SU-DHL-6 (cell line): ENCODE measurements around the gene PRR33.

Source experiments
- H2AFZ ChIP-seq: fragments of 200-600 bp; sonication (generic); 2 replicates; pipeline ENCODE4 v1.6.1; 2014; ENCODE audit warnings: low read depth, mild to moderate bottlenecking, moderate library complexity, mixed read lengths, antibody characterized with exemption, low read length; ENCODE audit not compliant: severe bottlenecking
- H3F3A ChIP-seq: fragments of 200-600 bp; shearing (Covaris generic); 2 replicates; pipeline ENCODE4 v1.6.0; 2016; ENCODE audit warnings: antibody characterized with exemption, mild to moderate bottlenecking; ENCODE audit not compliant: insufficient read depth
- H3K27ac ChIP-seq: fragments of 200-600 bp; sonication (generic); 2 replicates; pipeline ENCODE4 v1.5.1; 2016; ENCODE audit warnings: low read depth, mild to moderate bottlenecking, low read length, moderate library complexity, mixed read lengths
- H3K27me3 ChIP-seq: fragments of 200-600 bp; sonication (generic), shearing (Covaris generic); 2 replicates; pipeline ENCODE4 v1.6.0; 2014; ENCODE audit warnings: mild to moderate bottlenecking, low read length
- H3K36me3 ChIP-seq: fragments of 200-600 bp; sonication (generic); 2 replicates; pipeline ENCODE4 v1.6.1; 2014; ENCODE audit warnings: mild to moderate bottlenecking, low read length, mixed read lengths
- H3K4me2 ChIP-seq: fragments of 300-600, 200-600 bp; shearing (Covaris generic), sonication (generic); 2 replicates; pipeline ENCODE4 v1.6.0; 2014; ENCODE audit warnings: low read length, low read depth, mild to moderate bottlenecking; ENCODE audit not compliant: poor library complexity, severe bottlenecking
- H3K4me3 ChIP-seq: fragments of 200-600 bp; sonication (generic); 2 replicates; pipeline ENCODE4 v1.5.1; 2014; ENCODE audit warnings: antibody characterized with exemption, low read length, mild to moderate bottlenecking, mixed read lengths; ENCODE audit not compliant: insufficient read depth, poor library complexity, severe bottlenecking
- H3K79me2 ChIP-seq: fragments of 200-600 bp; sonication (generic); 2 replicates; pipeline ENCODE4 v1.6.1; 2014; ENCODE audit warnings: mild to moderate bottlenecking, low read length, moderate library complexity; ENCODE audit not compliant: insufficient read depth
- H3K9ac ChIP-seq: fragments of 200-600 bp; sonication (generic); 2 replicates; pipeline ENCODE4 v1.7.0; 2014; ENCODE audit warnings: mild to moderate bottlenecking, low read length
- H3K9me2 ChIP-seq: fragments of 200-600 bp; sonication (generic); replicated peaks from 2 replicates; pipeline ENCODE4 v1.6.1; 2014; ENCODE audit warnings: low read length; ENCODE audit not compliant: insufficient read depth
- H3K9me3 ChIP-seq: fragments of 200-600 bp; sonication (generic); 2 replicates; pipeline ENCODE4 v1.6.1; 2014; ENCODE audit warnings: low read length, mixed read lengths; ENCODE audit not compliant: insufficient read depth
- H4K20me1 ChIP-seq: fragments of 200-600 bp; sonication (generic); 2 replicates; pipeline ENCODE4 v1.6.1; 2014; ENCODE audit warnings: low read depth, mild to moderate bottlenecking, antibody characterized with exemption, low read length, moderate library complexity, mixed read lengths
- CTCF ChIP-seq: fragments of 200-600 bp; sonication (generic); IDR thresholded peaks from one replicate; pipeline ENCODE4 v1.5.1; 2017; ENCODE audit warnings: antibody characterized with exemption, mild to moderate bottlenecking, low read length, moderate library complexity; ENCODE audit not compliant: insufficient read depth, poor library complexity, severe bottlenecking
- EZH2phosphoT487 ChIP-seq: fragments of 200-600 bp; sonication (generic), shearing (Covaris generic); conservative IDR thresholded peaks from 2 replicates; pipeline ENCODE4 v1.6.1; 2018; ENCODE audit warnings: mild to moderate bottlenecking, antibody characterized with exemption, low read length, moderate library complexity, mixed read lengths

PRR33 gene

GRCh38 chr11:1912289-1912878 lies 20.7 kb upstream of the PRR33 start:
- no peaks in the 10 kb centered on the region for H3K27me3 ChIP-seq
- H3K27ac ChIP-seq = no peak overlapping the region
- H3K9me3 ChIP-seq = no peaks in the 10 kb centered on the region
- no peak overlapping the region for H3K9ac ChIP-seq
- H3K79me2 ChIP-seq = no peaks in the 10 kb centered on the region
- no peak overlapping the region for H2AFZ ChIP-seq
- no peak for TF ChIP-seq EZH2phosphoT487
- no peak for TF ChIP-seq CTCF
- H3K4me3 ChIP-seq = no peak overlapping the region
- no peak overlapping the region for H3K4me2 ChIP-seq
- H3K9me2 ChIP-seq = no peaks in the 10 kb centered on the region
- H4K20me1 ChIP-seq = no peaks in the 10 kb centered on the region
- no peaks in the 10 kb centered on the region for H3K36me3 ChIP-seq
- no peaks in the 10 kb centered on the region for H3F3A ChIP-seq

- no peaks in the 10 kb centered on the region for H3F3A ChIP-seq
- no peaks in the 10 kb centered on the region for H3K79me2 ChIP-seq
- H2AFZ ChIP-seq = no peak overlapping the region
- no peaks in the 10 kb centered on the region for H3K36me3 ChIP-seq
- H3K27me3 ChIP-seq = no peaks in the 10 kb centered on the region
- H3K27ac ChIP-seq = no peak overlapping the region
- H3K9me2 ChIP-seq = no peaks in the 10 kb centered on the region
- no peak for TF ChIP-seq CTCF
- H3K9ac ChIP-seq = no peak overlapping the region
- H3K9me3 ChIP-seq = no peaks in the 10 kb centered on the region
- H3K4me3 ChIP-seq = no peak overlapping the region
- H3K4me2 ChIP-seq = no peak overlapping the region
- no peaks in the 10 kb centered on the region for H4K20me1 ChIP-seq
These were observed 17.8 kb upstream of the PRR33 start for GRCh38 chr11:1909524-1909923.

GRCh38 chr11:1908618-1909017 lies 16.9 kb upstream of the PRR33 start:
- no peak overlapping the region for H3K4me3 ChIP-seq
- no peaks in the 10 kb centered on the region for H3K36me3 ChIP-seq
- no peaks in the 10 kb centered on the region for H3F3A ChIP-seq
- no peak overlapping the region for H3K9ac ChIP-seq
- H3K27ac ChIP-seq = no peak overlapping the region
- TF ChIP-seq CTCF (no peak), EZH2phosphoT487 (no peak)
- no peaks in the 10 kb centered on the region for H3K9me3 ChIP-seq
- H3K9me2 ChIP-seq = no peaks in the 10 kb centered on the region
- H3K79me2 ChIP-seq = no peaks in the 10 kb centered on the region
- H4K20me1 ChIP-seq = no peaks in the 10 kb centered on the region
- no peaks in the 10 kb centered on the region for H3K27me3 ChIP-seq
- no peak overlapping the region for H2AFZ ChIP-seq
- no peak overlapping the region for H3K4me2 ChIP-seq
